Measurements from ENCODE around the gene NCR2.

DNA sequence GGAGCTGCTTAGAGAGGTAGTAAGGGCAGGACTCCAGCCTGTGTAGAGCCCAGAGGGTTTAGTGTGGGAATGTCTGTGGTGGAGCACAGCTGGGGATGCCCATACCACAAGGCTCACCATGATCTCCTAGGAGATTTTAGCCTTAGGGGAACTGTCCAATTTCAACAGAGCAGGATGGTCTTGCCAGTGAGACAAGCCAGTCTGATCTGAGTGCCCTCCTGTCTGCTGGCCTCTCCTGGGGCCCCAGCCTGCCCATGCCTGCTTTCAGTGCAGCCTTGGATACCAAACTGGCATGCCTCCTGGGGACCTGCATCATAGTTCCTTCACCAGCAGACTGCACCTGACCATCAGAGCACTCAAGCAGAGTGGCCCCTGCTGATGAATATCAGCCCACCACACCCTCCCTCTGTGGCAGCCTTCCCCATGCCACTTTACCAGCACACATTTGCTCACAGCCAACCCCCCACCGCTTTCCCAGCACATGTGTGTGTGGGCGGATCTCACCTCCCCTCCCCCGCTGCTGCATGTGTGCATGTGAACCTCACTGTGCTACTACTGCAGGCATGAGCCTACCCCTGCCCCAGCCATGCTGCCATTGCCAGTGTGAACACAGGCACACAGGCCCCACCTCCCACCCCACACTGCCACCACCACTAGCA, 41.1 kb upstream of the NCR2 start:
- no peak for TF ChIP-seq POLR2AphosphoS5 (IDR thresholded peaks at IDR 0.05; ENCODE audit: low read depth, low read length)
- TF ChIP-seq, protein P1, sequence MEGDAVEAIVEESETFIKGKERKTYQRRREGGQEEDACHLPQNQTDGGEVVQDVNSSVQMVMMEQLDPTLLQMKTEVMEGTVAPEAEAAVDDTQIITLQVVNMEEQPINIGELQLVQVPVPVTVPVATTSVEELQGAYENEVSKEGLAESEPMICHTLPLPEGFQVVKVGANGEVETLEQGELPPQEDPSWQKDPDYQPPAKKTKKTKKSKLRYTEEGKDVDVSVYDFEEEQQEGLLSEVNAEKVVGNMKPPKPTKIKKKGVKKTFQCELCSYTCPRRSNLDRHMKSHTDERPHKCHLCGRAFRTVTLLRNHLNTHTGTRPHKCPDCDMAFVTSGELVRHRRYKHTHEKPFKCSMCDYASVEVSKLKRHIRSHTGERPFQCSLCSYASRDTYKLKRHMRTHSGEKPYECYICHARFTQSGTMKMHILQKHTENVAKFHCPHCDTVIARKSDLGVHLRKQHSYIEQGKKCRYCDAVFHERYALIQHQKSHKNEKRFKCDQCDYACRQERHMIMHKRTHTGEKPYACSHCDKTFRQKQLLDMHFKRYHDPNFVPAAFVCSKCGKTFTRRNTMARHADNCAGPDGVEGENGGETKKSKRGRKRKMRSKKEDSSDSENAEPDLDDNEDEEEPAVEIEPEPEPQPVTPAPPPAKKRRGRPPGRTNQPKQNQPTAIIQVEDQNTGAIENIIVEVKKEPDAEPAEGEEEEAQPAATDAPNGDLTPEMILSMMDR (IDR thresholded peaks at IDR 0.05): no peak
- TF ChIP-seq, protein P2, sequence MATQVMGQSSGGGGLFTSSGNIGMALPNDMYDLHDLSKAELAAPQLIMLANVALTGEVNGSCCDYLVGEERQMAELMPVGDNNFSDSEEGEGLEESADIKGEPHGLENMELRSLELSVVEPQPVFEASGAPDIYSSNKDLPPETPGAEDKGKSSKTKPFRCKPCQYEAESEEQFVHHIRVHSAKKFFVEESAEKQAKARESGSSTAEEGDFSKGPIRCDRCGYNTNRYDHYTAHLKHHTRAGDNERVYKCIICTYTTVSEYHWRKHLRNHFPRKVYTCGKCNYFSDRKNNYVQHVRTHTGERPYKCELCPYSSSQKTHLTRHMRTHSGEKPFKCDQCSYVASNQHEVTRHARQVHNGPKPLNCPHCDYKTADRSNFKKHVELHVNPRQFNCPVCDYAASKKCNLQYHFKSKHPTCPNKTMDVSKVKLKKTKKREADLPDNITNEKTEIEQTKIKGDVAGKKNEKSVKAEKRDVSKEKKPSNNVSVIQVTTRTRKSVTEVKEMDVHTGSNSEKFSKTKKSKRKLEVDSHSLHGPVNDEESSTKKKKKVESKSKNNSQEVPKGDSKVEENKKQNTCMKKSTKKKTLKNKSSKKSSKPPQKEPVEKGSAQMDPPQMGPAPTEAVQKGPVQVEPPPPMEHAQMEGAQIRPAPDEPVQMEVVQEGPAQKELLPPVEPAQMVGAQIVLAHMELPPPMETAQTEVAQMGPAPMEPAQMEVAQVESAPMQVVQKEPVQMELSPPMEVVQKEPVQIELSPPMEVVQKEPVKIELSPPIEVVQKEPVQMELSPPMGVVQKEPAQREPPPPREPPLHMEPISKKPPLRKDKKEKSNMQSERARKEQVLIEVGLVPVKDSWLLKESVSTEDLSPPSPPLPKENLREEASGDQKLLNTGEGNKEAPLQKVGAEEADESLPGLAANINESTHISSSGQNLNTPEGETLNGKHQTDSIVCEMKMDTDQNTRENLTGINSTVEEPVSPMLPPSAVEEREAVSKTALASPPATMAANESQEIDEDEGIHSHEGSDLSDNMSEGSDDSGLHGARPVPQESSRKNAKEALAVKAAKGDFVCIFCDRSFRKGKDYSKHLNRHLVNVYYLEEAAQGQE (IDR thresholded peaks at IDR 0.05; ENCODE audit: insufficient read depth in 1 of 2, low read depth in 2 of 2, low read length in 1 of 2): no peak

Measured in Panc1 (cell line).